SK-N-SH treated with all-trans-retinoic acid at 6 μM for 48 hours (cell line): ENCODE data around the gene GRK5.

ENCODE experiments used
- ATAC-seq: fragments of 200-7000 bp; cut with Tn5 transposase; 3 replicates; pipeline ENCODE4 v1.9.1; 2020; ENCODE audit warnings: mild to moderate bottlenecking, moderate library complexity
- ARNTL ChIP-seq: fragments of 450-650 bp; formaldehyde crosslinking; IDR thresholded peaks from 2 replicates; pipeline ENCODE4 v1.5.0; 2020; ENCODE audit warnings: low read depth, mild to moderate bottlenecking, moderate library complexity, borderline replicate concordance
- BACH2 ChIP-seq: fragments of 250-450 bp; sonication (Bioruptor Pico); IDR thresholded peaks from 2 replicates; pipeline ENCODE4 v1.9.0; 2021; ENCODE audit warnings: mild to moderate bottlenecking, borderline replicate concordance
- CREB5 ChIP-seq: fragments of 250-450 bp; sonication (Bioruptor Pico); IDR thresholded peaks from 2 replicates; pipeline ENCODE4 v1.5.1; 2020; ENCODE audit warnings: low read depth, mild to moderate bottlenecking, moderate library complexity
- CSDC2 ChIP-seq: fragments of 250-450 bp; sonication (Bioruptor Pico); IDR thresholded peaks from 2 replicates; pipeline ENCODE4 v1.5.0; 2020; ENCODE audit warnings: mild to moderate bottlenecking, moderate library complexity
- ESRRG ChIP-seq: fragments of 250-450 bp; sonication (Bioruptor Pico); IDR thresholded peaks from 2 replicates; pipeline ENCODE4 v1.6.1; 2021; ENCODE audit warnings: mild to moderate bottlenecking
- GLIS3 ChIP-seq: fragments of 250-450 bp; sonication (Bioruptor Pico); IDR thresholded peaks from 2 replicates; pipeline ENCODE4 v1.5.0; 2020; ENCODE audit warnings: mild to moderate bottlenecking, moderate library complexity
- ISL1 ChIP-seq: fragments of 250-450 bp; sonication (Bioruptor Pico); IDR thresholded peaks from 2 replicates; pipeline ENCODE4 v2.1.2; 2022; ENCODE audit warnings: mild to moderate bottlenecking, moderate library complexity
- PATZ1 ChIP-seq: fragments of 250-450 bp; sonication (Bioruptor Pico); IDR thresholded peaks from 2 replicates; pipeline ENCODE4 v1.8.0; 2020; ENCODE audit warnings: mild to moderate bottlenecking, moderate library complexity, borderline replicate concordance
- PPARA ChIP-seq: fragments of 250-450 bp; sonication (Bioruptor Pico); IDR thresholded peaks from 2 replicates; pipeline ENCODE4 v1.5.0; 2020; ENCODE audit warnings: mild to moderate bottlenecking, borderline replicate concordance
- RARB ChIP-seq: fragments of 250-450 bp; sonication (Bioruptor Pico); IDR thresholded peaks from 2 replicates; pipeline ENCODE4 v1.8.0; 2021; ENCODE audit warnings: mild to moderate bottlenecking, moderate library complexity
- SNAI2 ChIP-seq: fragments of 250-450 bp; sonication (Bioruptor Pico); IDR thresholded peaks from 2 replicates; pipeline ENCODE4 v1.5.0; 2020; ENCODE audit warnings: mild to moderate bottlenecking, moderate library complexity
- TCF4 ChIP-seq: fragments of 250-450 bp; sonication (Bioruptor Pico); IDR thresholded peaks from 2 replicates; pipeline ENCODE4 v1.8.0; 2021; ENCODE audit warnings: mild to moderate bottlenecking, moderate library complexity, borderline replicate concordance
- TOX ChIP-seq: fragments of 250-450 bp; sonication (Bioruptor Pico); IDR thresholded peaks from 2 replicates; pipeline ENCODE4 v1.8.0; 2021; ENCODE audit warnings: mild to moderate bottlenecking, moderate library complexity, borderline replicate concordance
- TSHZ2 ChIP-seq: fragments of 250-450 bp; sonication (Bioruptor Pico); IDR thresholded peaks from 2 replicates; pipeline ENCODE4 v1.5.0; 2020; ENCODE audit warnings: mild to moderate bottlenecking, moderate library complexity
- ZC3H10 ChIP-seq: fragments of 250-450 bp; sonication (Bioruptor Pico); IDR thresholded peaks from 2 replicates; pipeline ENCODE4 v1.5.1; 2021; ENCODE audit warnings: mild to moderate bottlenecking, moderate library complexity
- ZFP3 ChIP-seq: fragments of 250-450 bp; sonication (Bioruptor Pico); IDR thresholded peaks from 2 replicates; pipeline ENCODE4 v1.5.0; 2020; ENCODE audit warnings: mild to moderate bottlenecking, moderate library complexity
- ZFP30 ChIP-seq: fragments of 450-650 bp; formaldehyde crosslinking; IDR thresholded peaks from 2 replicates; pipeline ENCODE4 v1.5.0; 2022; ENCODE audit warnings: mild to moderate bottlenecking, moderate library complexity
- ZNF565 ChIP-seq: fragments of 450-650 bp; formaldehyde crosslinking; conservative IDR thresholded peaks from 2 replicates; pipeline ENCODE4 v1.5.0; 2020; ENCODE audit warnings: low read depth, mild to moderate bottlenecking, moderate library complexity
- ZNF70 ChIP-seq: fragments of 450-650 bp; formaldehyde crosslinking; IDR thresholded peaks from 2 replicates; pipeline ENCODE4 v1.5.0; 2020; ENCODE audit warnings: mild to moderate bottlenecking, moderate library complexity
- ZNF8 ChIP-seq: fragments of 450-650 bp; formaldehyde crosslinking; IDR thresholded peaks from 2 replicates; pipeline ENCODE4 v1.5.0; 2020; ENCODE audit warnings: mild to moderate bottlenecking, moderate library complexity

The GRK5 gene

GRCh38 chr10:119217401-119217800, 10.0 kb downstream of the GRK5 start (continued):
- TF ChIP-seq CSDC2 (CRISPR knock-in tag), result no peak
- no peak for TF ChIP-seq TSHZ2 (CRISPR knock-in tag)
- no peak for TF ChIP-seq GLIS3
- no peak for TF ChIP-seq SNAI2 (CRISPR knock-in tag)
- TF ChIP-seq RARB (CRISPR knock-in tag), result no peak
- TF ChIP-seq ZNF8 (CRISPR knock-in tag), result no peak
- TF ChIP-seq PATZ1, result no peak

GRCh38 chr10:119217991-119218490, 10.7 kb downstream of the GRK5 start:
- ATAC-seq, result no peak
- TF ChIP-seq ARNTL (CRISPR knock-in tag) (no peak), ZC3H10 (CRISPR knock-in tag) (no peak), GLIS3 (no peak), ISL1 (no peak), CREB5 (CRISPR knock-in tag) (no peak), ZFP30 (CRISPR knock-in tag) (no peak), TSHZ2 (CRISPR knock-in tag) (no peak), PATZ1 (no peak), TCF4 (no peak), ESRRG (CRISPR knock-in tag) (no peak)

- no peak for TF ChIP-seq TOX (CRISPR knock-in tag)
- no peak for TF ChIP-seq BACH2
- TF ChIP-seq CSDC2 (CRISPR knock-in tag), result no peak
- TF ChIP-seq ZNF70 (CRISPR knock-in tag), result no peak
- no peak for TF ChIP-seq ZFP3 (CRISPR knock-in tag)
- no peak for TF ChIP-seq ZFP30 (CRISPR knock-in tag)
- no peak for TF ChIP-seq TCF4
- TF ChIP-seq GLIS3, result no peak
- TF ChIP-seq PATZ1, result no peak
- no peak for TF ChIP-seq ZNF565 (CRISPR knock-in tag)
- no peak for TF ChIP-seq PPARA (CRISPR knock-in tag)
These were observed 12.5 kb downstream of the GRK5 start for GRCh38 chr10:119219871-119220270.

More at GRCh38 chr10:119219871-119220270, 12.5 kb downstream of the GRK5 start:
- ATAC-seq, result no peak
